ENCODE measurements around the gene ZNF428.
A peak's percentile ranks its signal among the peaks of the same experiment; 100 is the strongest.
"Not testable (repeated sequence)": the region's sequence is repeated elsewhere in the genome, so short reads cannot be mapped to it uniquely, and the experiment has no call there.

ZNF428 gene

GRCh38 chr19:43639519-43640423 is 20.3 kb upstream of the ZNF428 start, which contains the start of gene CADM4:
TSS of gene CADM4 (minus strand) at chr19:43639850. CDS start at chr19:43639790, 60 bp downstream.
- peak in 2 of 3 donors; percentile 33 to 67 for DNase-seq

- DNase-seq = no peak
Observed at GRCh38 chr19:43638995-43639518, 19.6 kb upstream of the ZNF428 start.

DNA sequence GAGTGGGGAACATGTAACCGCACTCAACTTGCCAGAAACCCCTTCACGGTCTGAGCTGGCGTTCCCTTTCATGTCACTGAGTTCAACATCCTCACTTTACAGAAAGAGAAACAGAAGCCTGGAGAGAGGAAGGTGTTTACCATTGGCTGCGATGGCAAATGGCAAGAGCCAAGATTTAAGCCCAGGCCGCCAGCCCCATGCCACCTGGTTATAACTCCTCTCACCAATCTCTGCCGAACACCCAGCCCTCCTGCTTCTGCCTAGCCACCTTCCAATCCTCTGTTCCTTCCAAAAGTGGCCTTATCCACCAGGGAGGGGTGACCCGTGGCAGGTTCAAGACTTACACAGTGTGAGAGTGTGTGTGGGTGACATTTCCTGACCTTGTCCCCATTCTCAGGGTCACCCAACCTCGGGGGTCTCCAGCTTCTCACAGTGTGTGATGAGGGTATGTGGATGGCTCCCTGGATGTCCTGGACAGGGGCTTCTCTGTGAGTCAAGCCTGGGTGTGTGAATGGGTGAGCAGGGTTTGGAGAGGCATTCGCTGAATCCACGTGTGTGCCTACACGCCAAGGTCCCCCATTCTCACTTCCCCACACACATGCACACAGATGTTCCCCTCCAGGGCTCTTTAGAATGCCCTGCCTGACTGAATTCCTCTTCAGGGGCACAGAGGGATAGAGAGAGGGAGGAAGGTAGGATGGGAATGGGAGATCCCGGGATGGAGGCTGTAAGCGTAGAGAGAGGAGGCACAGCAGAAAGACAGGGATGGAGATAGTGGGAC is 19.0 kb upstream of the ZNF428 start:
- DNase-seq = no peak

DNA sequence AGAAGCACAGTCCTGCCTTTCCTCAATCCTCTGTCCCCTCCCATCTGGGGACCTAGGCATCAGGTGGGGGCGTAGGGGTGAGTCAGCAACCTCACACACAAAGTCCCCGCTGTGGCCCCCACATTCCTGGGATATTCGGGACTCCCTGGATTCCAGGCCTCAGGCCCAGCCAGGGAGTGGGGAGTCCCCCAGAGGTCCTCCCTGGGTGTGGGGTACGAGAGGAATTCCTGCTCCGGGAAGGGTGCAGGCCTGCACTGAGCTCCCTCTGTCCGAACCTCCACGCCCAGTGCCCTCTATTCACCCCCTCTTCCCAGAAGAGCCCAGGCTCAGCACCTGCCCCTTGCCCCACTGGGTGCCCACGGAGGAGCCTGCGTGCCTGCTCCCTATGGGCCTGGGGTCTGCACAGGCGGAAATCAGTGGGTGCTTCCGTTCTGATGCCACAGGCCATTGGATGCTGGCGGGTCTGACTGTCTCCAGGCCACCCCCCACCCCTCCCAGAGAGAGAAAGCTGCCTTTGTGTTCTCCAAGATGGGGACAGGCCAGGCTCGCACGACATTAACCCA is 16.8 kb upstream of the ZNF428 start:
- no peak for DNase-seq

DNA sequence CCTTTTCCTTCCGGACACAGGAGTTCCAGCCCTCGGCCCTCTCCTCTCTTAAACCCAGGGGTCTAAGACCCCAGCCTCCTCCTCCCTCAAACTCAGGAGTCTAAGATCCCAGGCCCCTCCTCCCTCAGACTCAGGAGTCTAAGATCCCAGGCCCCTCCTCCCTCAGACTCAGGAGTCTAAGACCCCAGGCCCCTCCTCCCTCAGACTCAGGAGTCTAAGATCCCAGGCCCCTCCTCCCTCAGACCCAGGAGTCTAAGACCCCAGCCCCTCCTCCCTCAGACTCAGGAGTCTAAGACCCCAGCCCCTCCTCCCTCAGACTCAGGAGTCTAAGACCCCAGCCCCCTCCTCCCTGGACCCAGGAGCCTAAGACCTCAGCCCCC is 16.1 kb upstream of the ZNF428 start:
- DNase-seq = not testable (repeated sequence)

DNA sequence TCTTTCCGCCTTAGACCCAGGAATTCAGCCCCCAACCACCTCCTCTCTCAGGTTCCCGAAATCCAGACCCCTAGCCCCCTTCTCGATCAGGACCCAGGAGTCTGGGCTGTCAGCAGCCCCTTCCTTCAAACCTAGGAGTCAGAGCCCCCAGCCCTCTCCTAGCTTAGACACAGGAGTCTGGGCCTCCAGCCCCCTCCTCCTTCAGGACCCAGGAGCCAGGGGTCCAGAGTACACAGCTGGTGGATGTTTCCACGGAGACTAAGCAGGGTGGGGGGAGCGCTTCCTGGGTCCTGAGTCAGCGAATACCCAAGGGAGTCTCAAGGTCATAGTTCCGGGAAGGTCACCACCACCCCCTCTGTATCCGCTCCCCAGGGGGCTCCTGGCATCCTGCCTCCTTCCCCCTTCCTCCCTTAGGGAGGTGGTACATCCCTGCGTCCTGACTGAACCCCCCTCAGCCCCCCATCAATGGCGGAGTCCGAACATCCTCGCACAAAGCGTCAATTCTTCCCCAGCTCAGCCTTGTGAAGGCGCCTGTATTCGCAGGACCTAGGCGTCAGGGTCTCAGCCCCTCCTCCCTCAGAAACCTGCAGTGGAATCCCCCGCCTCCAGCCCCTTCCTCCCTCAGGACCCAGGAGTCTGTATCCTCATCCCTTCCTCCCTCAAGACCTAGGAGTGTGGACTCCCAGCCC is 15.6 kb upstream of the ZNF428 start:
- no peak for DNase-seq

GRCh38 chr19:43634506-43634871 is 15.1 kb upstream of the ZNF428 start:
- DNase-seq = no peak

DNA sequence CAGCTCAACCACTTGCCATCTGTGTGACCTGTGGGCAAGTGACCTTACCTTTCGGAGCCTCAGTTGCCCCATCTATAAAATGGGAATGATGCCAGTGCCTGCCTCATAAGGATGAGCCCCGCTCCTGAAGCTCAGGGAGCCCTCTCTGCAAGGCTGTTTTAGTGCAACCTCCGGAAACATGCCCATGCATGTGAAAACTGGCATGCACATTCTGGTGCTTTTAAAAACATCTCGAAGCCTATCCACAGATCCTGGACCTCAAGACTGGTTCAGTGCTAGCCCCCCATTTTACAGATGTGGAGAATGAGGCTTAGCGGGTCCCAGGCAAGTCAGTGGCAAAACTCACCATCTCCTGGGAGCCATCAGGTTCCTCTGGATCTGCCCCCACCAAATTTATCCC is 14.6 kb upstream of the ZNF428 start:
- DNase-seq = no peak

- DNase-seq = no peak
Observed at GRCh38 chr19:43633520-43633919, 14.1 kb upstream of the ZNF428 start.

DNA sequence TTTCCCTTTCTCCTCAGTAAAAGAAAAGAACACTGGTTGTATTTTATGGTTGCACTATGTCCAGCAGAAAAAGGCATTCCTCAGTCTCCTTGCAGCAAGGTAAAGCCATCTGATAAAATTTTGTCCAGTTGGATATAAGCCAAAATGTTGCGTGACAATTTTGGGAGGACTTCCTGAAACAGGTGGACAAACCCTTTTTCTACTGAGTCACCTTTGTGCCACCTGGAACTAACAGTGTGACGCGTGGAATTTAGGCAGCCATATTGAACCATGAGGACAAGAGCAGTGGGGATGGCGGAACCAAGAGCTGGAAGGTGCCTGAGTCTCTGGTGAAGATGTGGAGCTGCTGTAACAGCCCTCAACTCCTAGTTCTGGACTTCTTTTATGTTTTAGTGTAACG is 12.1 kb upstream of the ZNF428 start:
- no peak for DNase-seq

DNA sequence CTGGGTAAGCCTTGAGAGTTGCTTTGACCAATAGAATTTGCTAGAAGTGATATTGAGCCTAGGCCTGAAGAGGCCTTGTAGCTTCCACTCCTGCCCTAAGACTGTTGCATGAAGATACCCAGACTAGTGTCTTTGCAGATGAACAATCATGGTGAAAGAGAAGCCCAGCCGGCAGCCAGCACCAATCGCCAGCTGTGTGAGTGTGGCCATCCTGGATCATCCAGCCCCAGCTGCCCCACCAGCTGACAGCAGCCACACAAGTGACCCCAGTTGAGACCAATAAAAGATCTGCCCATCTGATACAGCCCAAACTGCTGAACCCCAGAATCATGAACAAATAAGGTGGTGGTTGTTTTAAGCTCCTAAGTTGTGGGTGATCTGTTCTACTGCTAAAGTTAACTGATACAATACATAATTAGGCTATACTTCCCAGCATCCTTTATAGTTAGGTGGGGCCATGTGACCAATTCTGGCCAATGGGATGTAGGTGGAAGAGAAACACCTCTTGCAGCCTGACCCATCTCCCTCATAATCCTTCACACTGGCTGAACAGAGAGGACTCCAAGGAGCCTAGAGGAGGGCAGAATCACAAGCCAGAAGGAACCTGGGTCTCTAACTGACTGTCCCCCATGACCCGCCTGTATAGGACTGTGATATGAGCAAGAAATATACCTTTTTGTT is 9.4 kb upstream of the ZNF428 start:
- DNase-seq = no peak

- DNase-seq = no peak
Observed at GRCh38 chr19:43626838-43627237, 7.4 kb upstream of the ZNF428 start.

- DNase-seq = peak; percentile 40 to 74 (median 52)
Observed at GRCh38 chr19:43625918-43626579, 6.6 kb upstream of the ZNF428 start.

GRCh38 chr19:43624933-43625332 is 5.5 kb upstream of the ZNF428 start:
- peak; percentile 47 to 79 (median 65) for DNase-seq

DNA sequence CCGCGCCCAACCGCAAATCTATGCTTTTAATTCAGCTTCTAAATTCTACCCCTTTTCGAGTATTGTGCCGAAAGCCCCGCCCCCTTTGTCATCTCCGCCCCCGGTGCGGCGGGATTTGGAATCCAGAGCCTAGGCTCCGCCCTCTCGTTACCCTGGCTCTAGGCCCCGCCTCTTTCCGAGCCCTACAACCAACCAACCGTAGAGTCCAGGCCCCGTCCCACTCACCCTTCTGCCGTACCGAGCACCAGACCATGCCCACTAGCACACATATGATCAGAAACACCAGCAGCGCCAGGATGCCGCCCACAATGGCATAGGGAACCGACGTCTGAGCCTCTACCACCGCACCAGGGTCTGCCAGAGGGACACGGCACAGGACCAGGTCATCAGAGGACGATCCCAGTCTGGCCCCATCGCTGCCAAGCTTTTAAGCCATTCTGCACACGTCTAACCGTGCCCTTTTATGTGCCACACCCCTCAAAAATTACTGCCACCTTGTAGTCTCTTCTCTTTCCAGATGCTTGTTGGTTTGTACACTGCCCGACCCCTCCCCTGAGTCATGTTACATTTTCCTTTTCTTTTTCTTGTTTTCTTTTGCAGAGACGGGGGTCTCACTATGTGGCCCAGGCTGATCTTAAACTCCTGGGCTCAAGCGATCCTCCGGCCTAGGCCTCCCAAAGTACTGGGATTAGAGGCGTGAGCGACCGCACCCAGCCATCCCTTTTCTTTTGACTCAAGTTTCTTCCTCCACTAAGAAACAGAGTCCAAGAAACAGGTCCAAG is 4.7 kb upstream of the ZNF428 start:
- no peak for DNase-seq

GRCh38 chr19:43622956-43623355 is 3.5 kb upstream of the ZNF428 start:
- no peak for DNase-seq

- DNase-seq = no peak
Observed at GRCh38 chr19:43622070-43622469, 2.6 kb upstream of the ZNF428 start.

DNA sequence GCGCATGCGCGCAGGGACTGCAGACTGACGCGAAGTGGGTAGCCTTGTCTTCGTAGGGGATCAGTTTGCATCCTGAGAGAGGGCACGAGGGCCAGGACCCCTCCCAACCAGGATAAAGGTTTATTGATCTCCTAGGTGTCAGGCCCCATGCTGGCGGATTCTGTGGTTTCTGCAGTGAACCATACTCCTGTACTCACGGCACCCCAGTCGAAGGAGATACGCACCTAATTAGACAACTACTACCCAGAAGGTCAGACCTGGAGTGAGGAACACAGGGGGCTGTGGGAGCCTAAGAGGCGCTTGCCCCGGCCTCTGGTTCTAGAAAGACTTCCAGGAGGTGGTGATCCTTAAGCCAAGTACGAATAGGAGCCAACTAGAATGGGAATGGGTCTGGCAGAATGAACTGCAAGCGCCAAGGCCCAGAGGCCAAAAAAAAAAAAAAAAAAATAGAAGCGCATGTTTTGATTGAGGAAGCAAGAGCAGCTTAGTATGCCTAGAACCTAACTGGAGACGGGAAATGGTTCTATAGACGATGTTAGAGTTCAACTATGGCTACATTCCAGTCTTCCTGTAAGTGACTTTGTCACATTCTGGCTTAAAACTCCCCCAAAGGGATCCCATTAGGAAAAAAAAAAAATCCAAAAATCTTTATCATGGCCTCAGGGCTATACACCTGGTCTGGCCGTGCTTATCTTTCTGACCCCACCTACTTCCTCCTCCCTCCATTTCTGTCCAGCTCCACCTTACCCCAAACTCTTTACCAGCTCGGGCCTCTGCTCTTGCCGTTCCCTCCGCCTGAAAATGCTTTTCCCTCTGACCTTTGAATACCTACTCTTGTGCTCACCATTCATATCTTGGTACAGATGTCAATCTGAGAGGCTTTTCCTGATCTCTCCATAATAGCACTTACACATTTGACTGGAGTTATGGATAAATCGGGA is 902 bp upstream of the ZNF428 start:
- no peak for DNase-seq

DNA sequence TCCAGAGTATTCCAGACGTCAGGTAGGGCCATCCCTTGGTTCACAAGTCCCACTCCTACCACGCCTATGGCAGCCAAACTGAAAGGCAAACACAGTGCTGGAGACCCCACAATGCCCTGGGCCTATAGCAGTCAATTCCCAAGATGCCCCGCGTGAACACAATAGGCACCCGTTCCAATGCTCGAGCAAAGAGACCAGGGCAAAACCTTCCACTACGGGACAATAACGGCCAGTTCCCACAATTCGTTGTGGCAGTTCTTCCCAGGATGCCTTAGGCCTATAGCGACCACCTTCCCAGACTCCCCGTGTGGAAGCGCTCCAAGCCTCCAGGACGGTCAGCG is 538 bp downstream of the ZNF428 start:
- DNase-seq = peak in 1 of 3 donors; percentile 30

DNA sequence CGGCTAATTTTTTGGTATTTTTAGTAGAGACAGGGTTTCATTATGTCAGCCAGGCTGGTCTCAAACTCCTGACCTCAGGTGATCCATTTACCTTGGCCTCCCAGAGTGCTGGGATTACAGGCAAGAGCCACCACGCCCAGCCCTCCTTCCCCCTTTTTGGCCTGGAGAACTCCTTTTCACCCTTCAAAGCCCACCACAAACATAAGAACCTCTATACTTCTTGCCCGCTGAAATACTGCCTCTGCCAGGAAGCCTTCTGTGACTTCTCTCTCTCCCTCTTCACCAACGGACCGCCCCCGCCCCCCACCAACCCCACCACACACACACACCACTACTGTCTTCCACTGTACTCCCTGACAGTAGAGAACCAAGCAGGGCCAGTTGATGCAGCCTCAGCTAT is 2.5 kb downstream of the ZNF428 start:
- DNase-seq = no peak
